Lower lobe of right lung (tissue), 2 donors: Measurements from ENCODE around the gene UNC13A. TPM values are rescaled to one million over a fixed set of nuclear protein-coding genes. Genes with fewer than 3 reads are reported as not detected.

Source experiments
- ATAC-seq, 2 donors: fragments of 200-7000 bp; cut with Tn5 transposase; one replicate each; pipeline ENCODE4 v1.9.1; 2020 to 2022; ENCODE audit warnings: mild to moderate bottlenecking in 2 of 2, moderate library complexity in 2 of 2
- DNase-seq: peaks from one replicate; pipeline ENCODE4 v3.0.0-alpha.2; 2020
- H3K27ac ChIP-seq: fragments of 200-600 bp; one replicate; pipeline ENCODE4 v1.8.0; 2022
- H3K27me3 ChIP-seq: fragments of 200-600 bp; one replicate; pipeline ENCODE4 v1.8.0; 2022; ENCODE audit warnings: low read depth
- H3K36me3 ChIP-seq: fragments of 200-600 bp; one replicate; pipeline ENCODE4 v1.8.0; 2022; ENCODE audit warnings: mild to moderate bottlenecking
- H3K4me1 ChIP-seq: fragments of 200-600 bp; one replicate; pipeline ENCODE4 v1.8.0; 2022
- H3K4me3 ChIP-seq: fragments of 200-600 bp; one replicate; pipeline ENCODE4 v1.8.0; 2022; ENCODE audit warnings: mild to moderate bottlenecking
- H3K9me3 ChIP-seq: fragments of 200-600 bp; one replicate; pipeline ENCODE4 v1.8.0; 2022
- intact Hi-C: fragments of 100-400 bp; cut with DNase I; formaldehyde crosslinking; loops from one replicate; pipeline ENCODE4 v1.11.0; 2022
- total RNA-seq: library from RNA; stranded (reverse); fragmentation: NEBNext Ultra II Directional; extraction: Animal tissue kit (Norgen Biotek cat#: 25700); gene quantifications from one replicate; pipeline ENCODE4 v1.2.1, GENCODE V29; 2021
- TF ChIP-seq, protein P1 (sequence below): fragments of 200-600 bp; IDR thresholded peaks from one replicate; pipeline ENCODE4 v1.8.0; 2022; ENCODE audit warnings: antibody characterized with exemption, mild to moderate bottlenecking
- donor health status: DM: no; HTN: yes; CAD: no; lungs with severe emphysema.

Gene UNC13A
- total RNA-seq, 1 donor from 2014 or later, result 0.21 TPM

DNA sequence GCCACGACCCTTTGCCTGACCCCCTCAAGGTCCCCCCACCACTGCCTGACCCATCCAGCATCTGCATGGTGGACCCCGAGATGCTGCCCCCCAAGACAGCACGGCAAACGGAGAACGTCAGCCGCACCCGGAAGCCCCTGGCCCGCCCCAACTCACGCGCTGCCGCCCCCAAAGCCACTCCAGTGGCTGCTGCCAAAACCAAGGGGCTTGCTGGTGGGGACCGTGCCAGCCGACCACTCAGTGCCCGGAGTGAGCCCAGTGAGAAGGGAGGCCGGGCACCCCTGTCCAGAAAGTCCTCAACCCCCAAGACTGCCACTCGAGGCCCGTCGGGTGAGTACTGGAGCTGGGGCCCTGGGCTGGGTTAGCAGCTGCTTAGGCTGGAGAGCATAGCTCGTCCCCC, 39.7 kb upstream of the UNC13A start:
- ATAC-seq (no peak), DNase-seq (no peak)
- intact Hi-C loops, result no loop called here
- Histone ChIP-seq H3K4me3 (no peak overlapping the region), H3K9me3 (no peaks in the 10 kb centered on the region), H3K36me3 (peaks cover 96% of the 10 kb centered on the region), H3K4me1 (peaks cover 12% of the 10 kb centered on the region), H3K27ac (no peak overlapping the region), H3K27me3 (no peaks in the 10 kb centered on the region)
- TF ChIP-seq, protein P1, sequence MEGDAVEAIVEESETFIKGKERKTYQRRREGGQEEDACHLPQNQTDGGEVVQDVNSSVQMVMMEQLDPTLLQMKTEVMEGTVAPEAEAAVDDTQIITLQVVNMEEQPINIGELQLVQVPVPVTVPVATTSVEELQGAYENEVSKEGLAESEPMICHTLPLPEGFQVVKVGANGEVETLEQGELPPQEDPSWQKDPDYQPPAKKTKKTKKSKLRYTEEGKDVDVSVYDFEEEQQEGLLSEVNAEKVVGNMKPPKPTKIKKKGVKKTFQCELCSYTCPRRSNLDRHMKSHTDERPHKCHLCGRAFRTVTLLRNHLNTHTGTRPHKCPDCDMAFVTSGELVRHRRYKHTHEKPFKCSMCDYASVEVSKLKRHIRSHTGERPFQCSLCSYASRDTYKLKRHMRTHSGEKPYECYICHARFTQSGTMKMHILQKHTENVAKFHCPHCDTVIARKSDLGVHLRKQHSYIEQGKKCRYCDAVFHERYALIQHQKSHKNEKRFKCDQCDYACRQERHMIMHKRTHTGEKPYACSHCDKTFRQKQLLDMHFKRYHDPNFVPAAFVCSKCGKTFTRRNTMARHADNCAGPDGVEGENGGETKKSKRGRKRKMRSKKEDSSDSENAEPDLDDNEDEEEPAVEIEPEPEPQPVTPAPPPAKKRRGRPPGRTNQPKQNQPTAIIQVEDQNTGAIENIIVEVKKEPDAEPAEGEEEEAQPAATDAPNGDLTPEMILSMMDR, result no peak

DNA sequence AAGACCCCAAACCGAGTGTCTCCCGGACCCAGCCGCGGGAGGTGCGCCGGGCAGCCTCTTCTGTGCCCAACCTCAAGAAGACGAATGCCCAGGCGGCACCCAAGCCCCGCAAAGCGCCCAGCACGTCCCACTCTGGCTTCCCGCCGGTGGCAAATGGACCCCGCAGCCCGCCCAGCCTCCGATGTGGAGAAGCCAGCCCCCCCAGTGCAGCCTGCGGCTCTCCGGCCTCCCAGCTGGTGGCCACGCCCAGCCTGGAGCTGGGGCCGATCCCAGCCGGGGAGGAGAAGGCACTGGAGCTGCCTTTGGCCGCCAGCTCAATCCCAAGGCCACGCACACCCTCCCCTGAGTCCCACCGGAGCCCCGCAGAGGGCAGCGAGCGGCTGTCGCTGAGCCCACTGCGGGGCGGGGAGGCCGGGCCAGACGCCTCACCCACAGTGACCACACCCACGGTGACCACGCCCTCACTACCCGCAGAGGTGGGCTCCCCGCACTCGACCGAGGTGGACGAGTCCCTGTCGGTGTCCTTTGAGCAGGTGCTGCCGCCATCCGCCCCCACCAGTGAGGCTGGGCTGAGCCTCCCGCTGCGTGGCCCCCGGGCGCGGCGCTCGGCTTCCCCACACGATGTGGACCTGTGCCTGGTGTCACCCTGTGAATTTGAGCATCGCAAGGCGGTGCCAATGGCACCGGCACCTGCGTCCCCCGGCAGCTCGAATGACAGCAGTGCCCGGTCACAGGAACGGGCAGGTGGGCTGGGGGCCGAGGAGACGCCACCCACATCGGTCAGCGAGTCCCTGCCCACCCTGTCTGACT, 39.0 kb upstream of the UNC13A start:
- H3K27me3 ChIP-seq, result no peaks in the 10 kb centered on the region
- intact Hi-C loops, result no loop called here
- H3K4me1 ChIP-seq, result peaks cover 16% of the 10 kb centered on the region
- no peaks in the 10 kb centered on the region for H3K9me3 ChIP-seq
- no peak overlapping the region for H3K4me3 ChIP-seq
- peaks cover 91% of the 10 kb centered on the region for H3K36me3 ChIP-seq
- DNase-seq (no peak), ATAC-seq (peak in 1 of 2 donors; percentile 13)
- H3K27ac ChIP-seq, result no peak overlapping the region
- TF ChIP-seq, protein P1, result no peak

DNA sequence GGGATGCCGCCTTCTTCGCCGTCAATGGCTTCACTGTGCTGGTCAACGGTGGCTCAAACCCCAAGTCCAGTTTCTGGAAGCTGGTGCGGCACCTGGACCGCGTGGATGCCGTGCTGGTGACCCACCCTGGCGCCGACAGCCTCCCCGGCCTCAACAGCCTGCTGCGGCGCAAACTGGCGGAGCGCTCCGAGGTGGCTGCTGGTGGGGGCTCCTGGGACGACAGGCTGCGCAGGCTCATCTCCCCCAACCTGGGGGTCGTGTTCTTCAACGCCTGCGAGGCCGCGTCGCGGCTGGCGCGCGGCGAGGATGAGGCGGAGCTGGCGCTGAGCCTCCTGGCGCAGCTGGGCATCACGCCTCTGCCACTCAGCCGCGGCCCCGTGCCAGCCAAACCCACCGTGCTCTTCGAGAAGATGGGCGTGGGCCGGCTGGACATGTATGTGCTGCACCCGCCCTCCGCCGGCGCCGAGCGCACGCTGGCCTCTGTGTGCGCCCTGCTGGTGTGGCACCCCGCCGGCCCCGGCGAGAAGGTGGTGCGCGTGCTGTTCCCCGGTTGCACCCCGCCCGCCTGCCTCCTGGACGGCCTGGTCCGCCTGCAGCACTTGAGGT, 38.1 kb upstream of the UNC13A start:
- TF ChIP-seq, protein P1, result no peak
- peaks cover 84% of the 10 kb centered on the region for H3K36me3 ChIP-seq
- intact Hi-C loops, result no loop called here
- H3K27me3 ChIP-seq, result no peaks in the 10 kb centered on the region
- DNase-seq (no peak), ATAC-seq (no peak)
- no peaks in the 10 kb centered on the region for H3K9me3 ChIP-seq
- H3K4me3 ChIP-seq, result no peak overlapping the region
- H3K27ac ChIP-seq, result no peak overlapping the region
- H3K4me1 ChIP-seq, result peaks cover 17% of the 10 kb centered on the region

DNA sequence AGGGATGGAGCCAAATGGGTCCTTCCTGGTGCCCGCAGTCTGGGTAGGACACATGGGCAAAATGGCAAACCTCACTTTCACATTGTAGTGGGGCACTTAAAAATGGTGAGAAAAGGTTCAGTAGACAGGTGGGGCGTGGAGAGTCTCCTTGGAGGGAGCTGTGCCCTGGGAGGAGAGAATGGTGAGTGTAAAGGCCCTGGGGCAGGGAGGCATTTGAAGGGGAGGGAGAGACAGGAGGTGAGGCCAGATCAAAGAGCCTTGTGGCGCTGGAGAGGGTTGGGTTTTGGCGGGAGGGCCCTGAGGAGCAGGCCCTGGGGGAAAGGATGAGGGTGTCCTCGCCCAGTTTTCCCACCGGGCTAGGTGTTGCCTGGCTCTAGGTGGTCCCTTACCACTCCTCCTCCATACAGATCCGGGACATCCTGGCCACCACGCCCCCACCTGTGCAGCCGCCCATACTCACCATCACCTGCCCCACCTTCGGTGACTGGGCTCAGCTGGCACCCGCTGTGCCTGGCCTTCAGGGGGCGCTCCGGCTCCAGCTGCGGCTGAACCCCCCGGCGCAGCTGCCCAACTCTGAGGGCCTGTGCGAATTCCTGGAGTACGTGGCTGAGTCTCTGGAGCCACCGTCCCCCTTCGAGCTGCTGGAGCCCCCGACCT, 37.4 kb upstream of the UNC13A start:
- intact Hi-C loops, result no loop called here
- Histone ChIP-seq H3K4me1 (peaks cover 24% of the 10 kb centered on the region), H3K27ac (no peak overlapping the region), H3K9me3 (no peaks in the 10 kb centered on the region), H3K36me3 (peaks cover 77% of the 10 kb centered on the region), H3K27me3 (no peaks in the 10 kb centered on the region), H3K4me3 (no peak overlapping the region)
- DNase-seq (no peak), ATAC-seq (no peak)
- TF ChIP-seq, protein P1, result peak; percentile 17

DNA sequence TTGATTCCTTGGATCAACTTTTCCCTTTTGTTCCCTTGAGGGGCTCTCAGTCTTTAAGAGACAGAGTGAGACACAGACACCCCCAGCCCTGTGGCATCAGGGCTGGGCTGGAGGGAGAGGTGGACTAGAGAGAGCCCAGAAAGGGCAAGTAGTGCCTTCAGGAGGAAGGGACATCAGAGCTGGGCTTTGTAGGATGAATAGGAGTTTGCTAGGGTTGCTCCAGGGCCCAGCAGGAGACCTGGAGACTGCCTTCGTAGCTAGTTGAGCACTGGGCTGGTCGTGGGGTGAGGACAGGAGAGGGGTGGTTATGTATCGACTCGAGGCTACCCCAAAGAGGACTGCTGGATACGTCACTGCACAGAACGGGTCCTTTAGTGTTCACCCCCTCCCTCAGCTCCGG, 36.5 kb upstream of the UNC13A start:
- no peak overlapping the region for H3K4me3 ChIP-seq
- H3K9me3 ChIP-seq, result no peaks in the 10 kb centered on the region
- intact Hi-C loops, result no loop called here
- H3K27me3 ChIP-seq, result no peaks in the 10 kb centered on the region
- ATAC-seq, result no peak
- TF ChIP-seq, protein P1, result no peak
- H3K36me3 ChIP-seq, result peaks cover 68% of the 10 kb centered on the region
- H3K27ac ChIP-seq, result no peak overlapping the region
- no peak for DNase-seq
- H3K4me1 ChIP-seq, result peaks cover 32% of the 10 kb centered on the region
